GM19372 (cell line): ENCODE results near the gene WRNIP1.
"Not testable (repeated sequence)": the region's sequence is repeated elsewhere in the genome, so short reads cannot be mapped to it uniquely, and the experiment has no call there.

Experiments
- ATAC-seq: cut with Tn5 transposase; IDR thresholded peaks from one replicate; pipeline ENCODE4 v1.9.1; 2021; ENCODE audit warnings: mild to moderate bottlenecking, low read depth, moderate library complexity; ENCODE audit not compliant: unreplicated experiment

Gene WRNIP1

GRCh38 chr6:2760882-2761842, 4.0 kb upstream of the WRNIP1 start:
- no peak for ATAC-seq

DNA sequence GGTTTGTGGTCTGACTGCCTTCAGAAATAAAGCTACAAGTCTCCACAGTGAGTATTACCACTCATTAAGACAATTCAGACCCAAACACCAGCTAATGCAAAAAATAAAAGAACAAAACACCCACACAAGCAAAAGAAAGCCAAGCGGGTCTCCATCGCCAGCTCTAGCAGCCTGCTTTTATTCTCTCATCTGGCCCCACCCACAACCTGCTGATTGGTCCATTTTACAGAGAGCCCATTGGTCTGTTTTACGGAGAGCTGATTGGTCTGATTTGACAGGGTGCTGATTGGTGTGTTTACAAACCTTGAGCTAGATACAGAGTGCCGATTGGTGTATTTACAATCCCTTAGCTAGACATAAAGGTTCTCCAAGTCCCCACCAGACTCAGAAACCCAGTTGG, 2.3 kb upstream of the WRNIP1 start:
- not testable (repeated sequence) for ATAC-seq

DNA sequence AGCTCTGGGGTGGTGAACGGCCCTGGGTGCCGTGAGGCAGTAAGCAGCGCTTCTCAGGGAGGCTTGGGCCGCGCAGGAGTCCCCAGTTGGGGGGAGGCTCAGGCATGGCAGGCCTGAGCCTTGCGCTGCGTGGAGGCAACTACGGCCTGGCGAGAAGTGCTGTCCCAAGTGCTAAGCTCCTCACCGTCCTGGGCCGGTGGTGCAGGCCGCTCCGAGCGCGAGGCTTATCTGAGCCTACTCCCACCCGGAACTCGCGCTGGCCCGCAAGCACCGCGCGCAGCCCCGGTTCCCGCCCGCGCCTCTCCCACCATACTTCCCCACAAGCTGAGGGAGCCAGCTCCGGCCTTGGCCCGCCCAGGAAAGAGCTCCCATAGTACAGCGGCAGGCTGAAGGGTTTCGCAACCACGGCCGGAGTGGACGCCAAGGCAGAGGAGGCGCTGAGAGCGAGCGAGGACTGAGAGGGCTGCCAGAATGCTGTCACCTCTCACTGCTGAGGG, 1.8 kb upstream of the WRNIP1 start:
- ATAC-seq = no peak

DNA sequence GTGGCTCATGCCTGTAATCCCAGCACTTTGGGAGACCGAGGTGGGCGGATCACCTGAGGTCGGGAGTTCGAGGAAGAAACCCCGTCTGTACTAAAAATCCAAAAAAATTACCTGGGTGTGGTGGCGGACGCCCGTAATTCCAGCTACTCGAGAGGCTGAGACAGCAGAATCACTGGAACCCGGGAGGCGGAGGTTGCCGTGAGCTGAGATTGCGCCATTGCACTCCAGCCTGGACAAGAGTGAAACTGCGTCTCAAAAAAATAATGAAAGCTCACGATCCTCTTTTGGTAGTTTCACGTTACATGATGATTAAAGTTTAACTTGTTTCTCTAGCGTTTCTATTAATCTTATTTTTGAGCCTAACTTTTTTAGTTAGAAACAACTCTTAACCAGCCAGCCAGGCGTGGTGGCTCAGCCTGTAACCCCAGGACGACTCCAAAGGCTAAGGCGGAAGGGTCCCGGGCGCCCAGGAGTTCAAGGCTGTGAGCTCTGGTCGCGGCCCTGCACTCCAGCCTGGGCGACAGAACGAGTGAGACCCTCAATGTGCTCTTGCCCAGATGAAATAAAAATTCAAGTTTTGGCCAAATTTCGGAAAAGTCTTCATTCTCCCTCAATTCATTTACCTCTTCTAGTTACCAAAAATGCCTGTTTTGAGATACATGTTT, 1.2 kb upstream of the WRNIP1 start:
- no peak for ATAC-seq

GRCh38 chr6:2764610-2765165, 505 bp upstream of the WRNIP1 start:
- ATAC-seq = peak; percentile 59

DNA sequence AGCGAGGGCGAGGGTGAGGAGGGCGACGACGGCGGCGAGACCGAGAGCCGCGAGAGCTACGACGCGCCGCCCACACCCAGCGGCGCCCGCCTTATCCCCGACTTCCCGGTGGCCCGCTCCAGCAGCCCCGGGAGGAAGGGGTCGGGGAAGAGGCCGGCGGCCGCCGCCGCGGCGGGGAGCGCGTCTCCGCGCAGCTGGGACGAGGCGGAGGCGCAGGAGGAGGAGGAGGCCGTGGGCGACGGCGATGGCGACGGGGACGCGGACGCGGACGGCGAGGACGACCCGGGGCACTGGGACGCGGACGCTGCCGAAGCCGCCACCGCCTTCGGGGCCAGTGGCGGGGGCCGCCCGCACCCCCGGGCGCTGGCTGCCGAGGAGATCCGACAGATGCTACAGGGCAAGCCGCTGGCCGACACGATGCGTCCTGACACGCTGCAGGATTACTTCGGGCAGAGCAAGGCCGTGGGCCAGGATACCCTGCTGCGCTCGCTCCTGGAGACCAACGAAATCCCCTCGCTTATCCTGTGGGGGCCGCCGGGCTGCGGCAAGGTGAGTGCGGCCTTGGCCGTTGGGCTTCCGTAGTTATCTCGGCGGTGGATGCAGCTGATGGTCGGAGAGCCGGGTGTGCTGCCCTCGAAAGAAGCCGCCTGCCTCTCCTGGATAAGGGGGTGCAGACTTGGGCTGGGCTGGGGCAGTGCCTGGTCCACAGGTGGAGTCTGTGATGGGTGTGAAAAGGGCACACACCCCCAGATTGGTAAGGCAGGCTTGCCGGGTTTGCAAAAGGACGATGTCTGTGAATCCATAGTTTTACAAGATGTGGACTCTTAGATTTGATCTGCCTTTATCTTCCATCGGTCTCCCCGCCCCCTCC, 938 bp downstream of the WRNIP1 start:
- ATAC-seq = peak; percentile 18

- no peak for ATAC-seq
Measured at GRCh38 chr6:2766767-2767656, 1.8 kb downstream of the WRNIP1 start.

DNA sequence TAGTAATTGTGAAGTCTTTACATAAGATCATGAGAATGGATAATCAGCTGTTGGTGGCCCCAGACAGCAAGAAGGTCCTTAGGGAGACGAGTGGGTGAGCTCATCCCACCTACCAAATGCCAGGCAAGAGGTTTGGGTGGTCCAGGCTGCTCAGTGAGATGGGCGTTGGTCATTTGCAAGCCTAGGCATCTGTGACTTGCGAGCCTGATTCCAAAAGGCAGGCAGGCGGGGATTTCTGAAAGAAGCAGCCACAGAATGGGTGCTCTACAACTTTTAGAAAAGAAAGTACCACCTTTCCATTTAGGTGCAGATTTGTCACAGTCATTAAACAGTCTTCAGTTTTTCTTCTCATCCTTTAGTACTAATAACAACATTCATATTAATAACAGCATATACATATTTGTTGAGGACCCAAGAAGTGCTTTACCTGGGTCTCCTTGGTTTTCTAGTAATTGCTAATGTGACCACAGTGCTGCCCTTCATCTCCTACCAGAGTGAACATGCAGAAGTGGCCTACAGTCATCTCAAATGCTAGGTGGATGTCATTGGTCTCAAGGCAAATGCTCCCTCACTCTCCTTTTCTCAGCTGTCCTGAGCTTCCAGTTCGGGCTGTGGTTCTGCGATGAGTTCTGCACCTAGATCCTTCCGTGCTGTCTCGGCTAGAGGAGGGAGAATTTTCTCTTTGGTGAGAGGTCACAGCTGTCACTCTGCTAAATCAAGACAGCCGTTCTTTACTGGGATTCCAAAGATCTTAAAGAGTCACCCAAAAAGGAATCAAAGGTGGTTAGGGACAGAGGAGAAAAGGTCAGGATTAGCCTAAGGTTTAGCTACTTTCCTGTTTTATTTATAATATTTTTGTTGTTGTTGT, 2.7 kb downstream of the WRNIP1 start:
- no peak for ATAC-seq

GRCh38 chr6:2768696-2769095, 3.5 kb downstream of the WRNIP1 start:
- ATAC-seq = no peak

GRCh38 chr6:2770171-2770570, 5.0 kb downstream of the WRNIP1 start:
- ATAC-seq = no peak

DNA sequence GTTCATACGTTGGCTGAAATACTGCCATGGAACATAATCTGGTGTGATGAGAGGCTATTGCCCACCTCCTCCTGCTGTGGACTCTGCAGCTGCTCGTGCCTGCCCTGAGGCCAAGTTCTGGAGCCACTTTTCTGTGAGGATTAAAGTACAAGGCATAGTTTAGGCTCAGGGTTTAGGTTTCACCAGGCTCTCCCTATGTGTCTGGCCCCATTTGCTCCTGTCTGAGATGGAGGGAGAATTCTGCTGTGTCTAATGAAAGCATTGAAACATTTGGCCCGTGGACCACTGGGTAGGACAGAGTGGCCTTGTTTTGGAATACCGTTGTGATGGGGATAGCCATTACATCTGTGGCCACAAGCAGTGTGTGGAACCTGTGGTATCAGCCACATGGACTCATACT, 5.9 kb downstream of the WRNIP1 start:
- ATAC-seq = no peak

DNA sequence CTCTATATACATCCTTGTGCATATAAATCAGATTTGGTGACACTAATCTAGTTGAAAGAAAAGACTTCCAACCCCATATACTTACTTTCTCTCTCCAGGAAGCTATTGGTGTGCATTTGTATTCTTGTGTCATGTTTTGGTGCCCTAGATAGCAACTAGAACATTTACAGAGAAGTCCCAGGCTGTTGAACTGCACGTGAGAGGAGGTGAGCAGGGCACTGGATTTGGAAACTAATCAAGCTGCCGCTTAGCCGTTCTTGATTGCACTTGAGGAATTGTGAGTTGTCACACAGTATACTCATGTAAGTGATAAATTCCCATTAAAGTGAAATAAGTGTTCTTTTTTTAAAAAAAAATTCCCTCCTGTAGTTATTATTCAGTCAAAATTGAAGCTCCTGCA, 7.6 kb downstream of the WRNIP1 start:
- ATAC-seq = no peak

- ATAC-seq = no peak
Measured at GRCh38 chr6:2773449-2773848, 8.3 kb downstream of the WRNIP1 start.

DNA sequence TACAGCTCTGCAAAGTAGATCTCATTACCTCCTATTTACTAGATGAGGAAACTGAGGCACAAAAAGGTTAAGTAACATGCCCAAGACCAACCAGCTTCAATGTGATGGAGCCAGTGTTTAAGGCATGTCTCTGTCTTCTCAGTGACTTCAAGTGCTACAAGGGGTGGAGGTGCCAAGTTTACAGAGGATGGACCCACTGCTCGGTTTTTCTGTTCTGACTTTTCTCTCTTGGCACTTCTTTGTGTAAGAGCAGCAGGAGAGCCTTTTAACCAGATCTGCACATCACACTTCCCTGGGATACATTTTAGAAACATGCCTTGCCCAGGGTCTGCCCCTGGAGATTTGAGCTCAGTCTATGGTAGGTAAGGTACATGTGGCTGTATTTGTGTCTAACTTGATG, 9.8 kb downstream of the WRNIP1 start:
- ATAC-seq = no peak

GRCh38 chr6:2777249-2777648, 12.1 kb downstream of the WRNIP1 start:
- ATAC-seq = no peak

DNA sequence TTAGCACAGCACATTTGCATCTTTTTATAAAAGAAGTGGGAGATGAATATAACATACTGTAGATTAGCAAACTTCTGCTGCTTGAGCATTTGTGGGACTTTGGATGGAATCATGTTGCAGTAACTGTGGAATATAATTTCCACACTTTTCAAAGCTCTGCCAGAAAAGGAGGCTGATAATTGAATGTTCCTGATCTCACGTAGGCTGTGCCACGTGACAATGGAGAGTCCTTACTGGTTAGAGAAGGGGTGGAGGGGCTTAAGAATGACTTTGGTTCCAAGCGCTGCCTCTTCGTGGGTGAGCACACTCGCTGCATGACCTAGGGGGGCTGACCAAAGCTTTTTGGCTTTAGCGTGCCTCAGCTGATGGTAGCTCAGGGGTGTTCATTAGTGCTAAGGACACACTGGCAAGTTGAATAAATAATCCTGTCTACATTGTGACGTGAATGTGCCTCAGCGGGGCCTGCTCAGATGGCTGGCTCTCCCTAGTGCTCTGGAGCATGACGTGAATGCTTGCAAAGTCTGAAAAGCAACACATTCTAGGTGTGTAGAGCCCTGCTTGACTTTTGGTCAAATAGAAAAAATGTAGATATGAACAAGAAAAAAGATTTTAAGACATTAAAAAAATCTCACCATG, 15.0 kb downstream of the WRNIP1 start:
- no peak for ATAC-seq

DNA sequence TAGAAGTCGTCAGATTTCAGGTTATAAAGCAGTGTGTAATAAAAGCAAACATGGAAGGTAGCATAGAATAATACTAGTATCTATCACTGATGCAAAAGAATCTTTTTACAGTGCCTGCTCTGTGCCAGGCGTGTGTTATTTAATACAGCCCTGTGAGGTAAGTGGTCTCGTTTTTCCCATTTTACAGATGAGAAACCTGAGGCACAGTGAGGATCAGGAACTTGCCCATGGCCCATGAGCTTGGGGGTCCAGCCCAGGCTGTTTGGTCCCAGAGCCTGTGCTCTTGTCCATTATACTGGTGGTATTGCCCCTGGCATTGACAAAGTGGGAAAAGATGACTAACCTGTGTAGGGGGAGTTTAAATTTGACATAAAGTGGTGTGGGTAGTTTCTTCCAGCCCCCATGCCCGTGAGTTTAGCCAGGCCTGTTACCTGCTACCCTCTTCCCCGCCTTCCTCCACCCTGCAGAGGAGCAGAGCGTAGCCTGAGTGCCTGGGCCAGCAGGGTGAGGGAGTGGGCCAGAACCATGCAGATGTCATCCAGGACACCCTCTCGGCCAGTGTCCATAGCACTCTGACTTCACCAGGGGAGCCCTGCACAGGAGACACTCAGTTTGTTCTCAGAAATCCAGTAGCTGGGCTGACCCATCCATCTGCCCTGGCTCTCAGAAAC, 16.6 kb downstream of the WRNIP1 start:
- no peak for ATAC-seq

DNA sequence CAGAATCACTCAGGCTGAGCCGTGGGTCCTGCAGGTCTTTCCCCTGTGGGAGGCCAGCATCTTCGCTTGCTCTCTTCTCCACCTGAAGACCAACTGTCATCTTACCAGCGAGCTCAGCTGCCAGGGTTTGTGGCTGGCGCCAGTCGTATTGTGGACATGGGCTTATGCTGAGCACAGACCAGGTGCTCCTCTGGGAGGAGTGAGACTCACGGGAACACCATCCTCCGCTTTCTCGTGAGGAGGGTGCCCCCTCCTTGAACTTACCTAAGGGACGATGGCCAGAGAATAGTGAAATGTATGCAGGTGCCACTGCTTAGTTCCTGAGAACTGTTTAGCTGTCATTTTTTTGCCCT, 17.1 kb downstream of the WRNIP1 start:
- ATAC-seq = no peak
